ENCODE results near the gene OR5I1. TPM values are rescaled to one million over a fixed set of nuclear protein-coding genes. Genes with fewer than 3 reads are reported as not detected.

The OR5I1 gene
- total RNA-seq, 1 experiment from 2014 or later, result not detected

Other genes with a start within 250 kb of the OR5I1 start
- gene OR5D13, start 163.0 kb downstream of the OR5I1 start, total RNA-seq (2022), result not detected in 2 replicates
- gene OR5D14, start 140.8 kb downstream of the OR5I1 start, total RNA-seq (2022), result not detected in 2 replicates
- gene OR5L1, start 125.0 kb downstream of the OR5I1 start, total RNA-seq (2022), result not detected in 2 replicates
- not detected in 2 replicates for gene OR5D18, start 116.8 kb downstream of the OR5I1 start, total RNA-seq (2022)
- not detected in 2 replicates for gene OR5L2, start 109.2 kb downstream of the OR5I1 start, total RNA-seq (2022)
- gene OR5D16, start 97.6 kb downstream of the OR5I1 start, total RNA-seq (2022), result not detected in 2 replicates
- not detected in 2 replicates for gene TRIM51, start 53.1 kb downstream of the OR5I1 start, total RNA-seq (2022)
- not detected in 2 replicates for gene OR5W2, start 21.8 kb downstream of the OR5I1 start, total RNA-seq (2022)
- gene OR10AG1, start 33.5 kb upstream of the OR5I1 start, total RNA-seq (2022), result not detected in 2 replicates
- gene OR5F1, start 58.2 kb upstream of the OR5I1 start, total RNA-seq (2022), result not detected in 2 replicates
- gene OR5AS1, start 91.3 kb upstream of the OR5I1 start, total RNA-seq (2022), result not detected in 2 replicates
- not detected in 2 replicates for gene OR8I2, start 156.9 kb upstream of the OR5I1 start, total RNA-seq (2022)
- not detected in 2 replicates for gene OR8H2, start 167.3 kb upstream of the OR5I1 start, total RNA-seq (2022)
- gene OR8H3, start 186.0 kb upstream of the OR5I1 start, total RNA-seq (2022), result not detected in 2 replicates
- not detected in 2 replicates for gene OR8J3, start 203.8 kb upstream of the OR5I1 start, total RNA-seq (2022)
- gene OR8K5, start 223.9 kb upstream of the OR5I1 start, total RNA-seq (2022), result not detected in 2 replicates
- gene OR5J2, start 240.2 kb upstream of the OR5I1 start, total RNA-seq (2022), result not detected in 2 replicates

All from Caco-2 (cell line).